CD14-positive monocyte (primary cell): Measurements from ENCODE around the gene GNLY. TPM values are rescaled to one million over a fixed set of nuclear protein-coding genes. Genes with fewer than 3 reads are reported as not detected.

Experiments
- DNase-seq, 3 donors: peaks; one replicate each; pipeline ENCODE4 v3.0.0-alpha.2; 2011 to 2022
- H2AFZ ChIP-seq: 2 replicates; pipeline ENCODE4 v1.6.0; 2012; ENCODE audit warnings: mild to moderate bottlenecking, low read depth, low read length, inconsistent platforms; ENCODE audit not compliant: insufficient read depth, poor library complexity, severe bottlenecking
- H3K27ac ChIP-seq, 2 donors: 1 replicate in 1 of 2; 2 replicates in 1 of 2; pipeline ENCODE4 v1.5.1; 2012 to 2013; ENCODE audit warnings: low read length in 2 of 2, control low read depth in 1 of 2, inconsistent platforms in 1 of 2, low read depth in 1 of 2, mild to moderate bottlenecking in 1 of 2
- H3K27me3 ChIP-seq, 2 donors: one replicate each; pipeline versions ENCODE4 v1.6.0 to v1.6.1; 2011 to 2013; ENCODE audit warnings: low read length in 2 of 2; ENCODE audit not compliant: control insufficient read depth in 2 of 2, insufficient read depth in 2 of 2
- H3K36me3 ChIP-seq, 2 donors: replicated peaks in 1 of 2; 1 replicate in 1 of 2; 2 replicates in 1 of 2; pipeline versions ENCODE4 v1.5.1 to v1.6.1; 2012 to 2013; ENCODE audit warnings: low read length in 2 of 2, control low read depth in 1 of 2, inconsistent platforms in 1 of 2, mild to moderate bottlenecking in 1 of 2; ENCODE audit not compliant: insufficient read depth in 2 of 2, control insufficient read depth in 1 of 2
- H3K4me1 ChIP-seq, 2 donors: 1 replicate in 1 of 2; 2 replicates in 1 of 2; pipeline versions ENCODE4 v1.5.1 to v1.6.1; 2012 to 2013; ENCODE audit warnings: low read length in 2 of 2, control low read depth in 1 of 2, inconsistent platforms in 1 of 2, mild to moderate bottlenecking in 1 of 2, moderate library complexity in 1 of 2; ENCODE audit not compliant: insufficient read depth in 2 of 2, control insufficient read depth in 1 of 2
- H3K4me2 ChIP-seq: replicated peaks from 2 replicates; pipeline ENCODE3; 2012; ENCODE audit warnings: low read length, moderate library complexity, mild to moderate bottlenecking; ENCODE audit not compliant: poor library complexity, severe bottlenecking; ENCODE audit errors: extremely low read depth
- H3K4me3 ChIP-seq, 3 experiments: fragments of 200-600 bp in 1 of 3; sonication (generic) in 1 of 3; replicated peaks in 1 of 3; 1 replicate in 2 of 3; 2 replicates in 1 of 3; pipeline ENCODE4 v1.5.1; 2011 to 2013; ENCODE audit warnings: low read length in 3 of 3, mild to moderate bottlenecking in 3 of 3, control low read depth in 2 of 3, low read depth in 2 of 3, inconsistent platforms in 1 of 3, moderate library complexity in 1 of 3
- H3K79me2 ChIP-seq: 2 replicates; pipeline ENCODE4 v1.6.0; 2012; ENCODE audit warnings: mild to moderate bottlenecking, control low read depth, inconsistent platforms, low read length, moderate library complexity; ENCODE audit not compliant: insufficient read depth
- H3K9ac ChIP-seq: 2 replicates; pipeline ENCODE4 v1.6.0; 2017; ENCODE audit warnings: low read length, mild to moderate bottlenecking; ENCODE audit not compliant: insufficient read depth, poor library complexity, severe bottlenecking
- H3K9me3 ChIP-seq, 2 donors: replicated peaks in 1 of 2; 1 replicate in 1 of 2; 2 replicates in 1 of 2; pipeline versions ENCODE4 v1.5.1 to v1.6.1; 2012 to 2013; ENCODE audit warnings: low read length in 2 of 2, control low read depth in 1 of 2; ENCODE audit not compliant: control insufficient read depth in 1 of 2, insufficient read depth in 1 of 2
- H4K20me1 ChIP-seq: 2 replicates; pipeline ENCODE4 v1.6.0; 2012; ENCODE audit warnings: mild to moderate bottlenecking, low read length, control low read depth, moderate library complexity; ENCODE audit not compliant: insufficient read depth
- H3K27ac Mint-ChIP-seq, 7 donors: one replicate each; pipeline ENCODE4 v1.8.0; 2020; ENCODE audit warnings: mild to moderate bottlenecking in 7 of 7, mixed read lengths in 7 of 7, moderate library complexity in 6 of 7, inconsistent platforms in 2 of 7
- H3K27me3 Mint-ChIP-seq, 3 donors: one replicate each; pipeline ENCODE4 v1.8.0; 2021 to 2022; ENCODE audit warnings: low read depth in 3 of 3, mild to moderate bottlenecking in 3 of 3, mixed read lengths in 3 of 3, moderate library complexity in 3 of 3, inconsistent platforms in 1 of 3
- H3K36me3 Mint-ChIP-seq, 2 donors: one replicate each; pipeline ENCODE4 v1.8.0; 2020; ENCODE audit warnings: mixed read lengths in 2 of 2, inconsistent platforms in 1 of 2, mild to moderate bottlenecking in 1 of 2
- H3K4me1 Mint-ChIP-seq: one replicate; pipeline ENCODE4 v1.8.0; 2020; ENCODE audit warnings: mild to moderate bottlenecking, mixed read lengths
- H3K4me3 Mint-ChIP-seq, 2 donors: one replicate each; pipeline ENCODE4 v1.8.0; 2020; ENCODE audit warnings: mild to moderate bottlenecking in 2 of 2, mixed read lengths in 2 of 2, moderate library complexity in 1 of 2
- H3K9me3 Mint-ChIP-seq, 7 donors: one replicate each; pipeline ENCODE4 v1.8.0; 2020 to 2022; ENCODE audit warnings: mixed read lengths in 7 of 7, mild to moderate bottlenecking in 6 of 7, moderate library complexity in 6 of 7, inconsistent platforms in 2 of 7
- CTCF ChIP-seq: fragments of 200-600 bp; IDR thresholded peaks from one replicate; pipeline ENCODE4 v1.8.0; 2022; ENCODE audit warnings: antibody characterized with exemption, mild to moderate bottlenecking
- WGBS: methylation state at CpG from one replicate; pipeline ENCODE4 v1.1.5; 2013; ENCODE audit warnings: missing lambda C conversion rate; ENCODE audit not compliant: insufficient coverage; 5-methylcytosine and 5-hydroxymethylcytosine counted together
- intact Hi-C, 2 donors: fragments of 100-400 bp; cut with micrococcal nuclease; formaldehyde crosslinking; loops; one replicate each; pipeline versions ENCODE4 v1.15.0 to v1.15.1; 2023
- polyA plus RNA-seq, 3 donors: library from polyadenylated mRNA; depleted of rRNA in 1 of 3; unstranded in 2 of 3; stranded (reverse) in 1 of 3; fragments of 300-500 nt in 2 of 3; fragments of >200 nt in 1 of 3; fragmentation: Illumina TruSeq in 2 of 3; gene quantifications; 1 replicate in 2 of 3; 2 replicates in 1 of 3; pipeline ENCODE4 v1.2.3, GENCODE V29; 2012 to 2021

Gene GNLY
- polyA plus RNA-seq, 3 donors = 4.6 to 13.2 (median 11.1) TPM

GRCh38 chr2:85702172-85702571 is 8.0 kb downstream of the GNLY start:
- Histone ChIP-seq H3K27ac (peak overlapping the region in 1 of 2 donors; percentile 97), H3K27me3 (no peaks in the 10 kb centered on the region), H3K9me3 (no peaks in the 10 kb centered on the region), H2AFZ (no peak overlapping the region), H3K4me1 (peaks cover 99 to 100% of the 10 kb centered on the region in 2 donors), H3K36me3 (no peaks in the 10 kb centered on the region), H3K4me2 (no peak overlapping the region), H3K79me2 (peaks cover 10% of the 10 kb centered on the region), H4K20me1 (no peaks in the 10 kb centered on the region), H3K4me3 (peak overlapping the region in 1 of 3 experiments; percentile 8), H3K9ac (no peak overlapping the region)
- TF ChIP-seq CTCF = no peak
- Mint-ChIP-seq H3K27ac (peak overlapping the region; percentile 62 to 100 (median 98)), H3K4me1 (peaks cover 88% of the 10 kb centered on the region), H3K9me3 (peaks cover 0 to 4% (median 2%) of the 10 kb centered on the region in 7 donors), H3K4me3 (no peak overlapping the region), H3K27me3 (peaks cover 0 to 2% (median 0%) of the 10 kb centered on the region in 3 donors), H3K36me3 (peaks cover 3 to 5% of the 10 kb centered on the region in 2 donors)
- intact Hi-C loops = loop anchor here in 1 of 2 donors (5.0 kb wide), 1 partner anchor 115 kb away; no protein-coding TSS in a partner anchor
- peak in 2 of 3 donors; percentile 57 to 76 for DNase-seq

- Histone ChIP-seq H3K4me2 (peak overlapping the region; percentile 6), H4K20me1 (no peaks in the 10 kb centered on the region), H3K4me3 (peak overlapping the region in 1 of 3 experiments; percentile 8), H3K9me3 (no peaks in the 10 kb centered on the region), H3K4me1 (peaks cover 99 to 100% of the 10 kb centered on the region in 2 donors), H3K27me3 (no peaks in the 10 kb centered on the region), H2AFZ (no peak overlapping the region), H3K27ac (peak overlapping the region; percentile 65 to 97), H3K36me3 (no peaks in the 10 kb centered on the region), H3K79me2 (peaks cover 4% of the 10 kb centered on the region), H3K9ac (no peak overlapping the region)
- Mint-ChIP-seq H3K4me3 (peak overlapping the region in 1 of 2 donors; percentile 61), H3K36me3 (peaks cover 3 to 5% of the 10 kb centered on the region in 2 donors), H3K4me1 (peaks cover 84% of the 10 kb centered on the region), H3K27me3 (peaks cover 0 to 2% (median 0%) of the 10 kb centered on the region in 3 donors), H3K9me3 (peaks cover 0 to 4% (median 2%) of the 10 kb centered on the region in 7 donors), H3K27ac (peak overlapping the region; percentile 97 to 100 (median 99))
- DNase-seq = no peak
- no peak for TF ChIP-seq CTCF
- WGBS = 100% methylated on average over 1 of the region's 4 CpGs
- intact Hi-C loops = loop anchor here in 1 of 2 donors (5.0 kb wide), 1 partner anchor 115 kb away; no protein-coding TSS in a partner anchor
Measured at GRCh38 chr2:85702800-85703199, 8.6 kb downstream of the GNLY start.
